Neutrophil (primary cell): ENCODE measurements around the gene DNM1.
A peak's percentile ranks its signal among the peaks of the same experiment; 100 is the strongest.

Source experiments
- H3K27ac ChIP-seq: fragments of 200-600 bp; sonication (generic); 2 replicates; pipeline ENCODE4 v1.5.1; 2016; ENCODE audit warnings: mild to moderate bottlenecking, moderate library complexity
- H3K27me3 ChIP-seq: fragments of 200-600 bp; sonication (generic); 2 replicates; pipeline ENCODE4 v1.6.0; 2016; ENCODE audit warnings: mild to moderate bottlenecking
- H3K36me3 ChIP-seq: fragments of 200-600 bp; sonication (generic); 2 replicates; pipeline ENCODE4 v1.5.1; 2017
- H3K4me1 ChIP-seq, 2 experiments: fragments of 200-600 bp in 1 of 2; sonication (generic) in 1 of 2; 1 replicate in 1 of 2; 2 replicates in 1 of 2; pipeline versions ENCODE4 v1.5.1 to v1.6.1; 2013 to 2016; ENCODE audit warnings: low read depth in 1 of 2, low read length in 1 of 2, mild to moderate bottlenecking in 1 of 2, moderate library complexity in 1 of 2; ENCODE audit not compliant: control insufficient read depth in 1 of 2, insufficient read depth in 1 of 2
- H3K4me3 ChIP-seq, 2 experiments: fragments of 200-600 bp in 1 of 2; sonication (generic) in 1 of 2; 1 replicate in 1 of 2; 2 replicates in 1 of 2; pipeline ENCODE4 v1.5.1; 2013 to 2016; ENCODE audit warnings: low read depth in 1 of 2, low read length in 1 of 2, mild to moderate bottlenecking in 1 of 2, moderate library complexity in 1 of 2
- H3K9me3 ChIP-seq: fragments of 200-600 bp; sonication (generic); 2 replicates; pipeline ENCODE4 v1.5.1; 2016
- TF ChIP-seq, protein P1 (sequence below): fragments of 200-600 bp; sonication (generic); IDR thresholded peaks from 2 replicates; pipeline ENCODE4 v1.5.1; 2016; ENCODE audit warnings: antibody characterized with exemption

The DNM1 gene

DNA sequence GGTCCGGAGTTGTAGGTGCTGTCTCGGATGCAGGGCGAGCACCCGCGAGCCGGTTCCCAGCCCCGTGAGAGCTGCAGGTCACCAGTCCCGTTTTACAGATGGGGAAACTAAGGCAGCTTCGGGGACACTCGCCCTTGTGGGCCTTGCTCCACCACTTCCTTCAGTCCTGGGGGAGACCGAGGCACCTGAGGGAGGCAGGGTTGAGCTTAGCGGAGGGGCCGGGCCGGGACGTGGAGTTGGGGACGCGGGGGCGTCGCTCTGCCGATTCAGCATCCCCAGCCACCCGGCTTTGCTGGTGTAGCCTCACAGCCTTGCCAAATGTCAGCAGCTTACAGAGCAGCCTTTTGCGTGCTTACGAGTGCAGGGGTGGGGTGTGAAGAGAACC, 42.6 kb upstream of the DNM1 start:
- peaks cover 32% of the 10 kb centered on the region for H3K36me3 ChIP-seq
- H3K27ac ChIP-seq: peak overlapping the region; percentile 96
- TF ChIP-seq, protein P1, sequence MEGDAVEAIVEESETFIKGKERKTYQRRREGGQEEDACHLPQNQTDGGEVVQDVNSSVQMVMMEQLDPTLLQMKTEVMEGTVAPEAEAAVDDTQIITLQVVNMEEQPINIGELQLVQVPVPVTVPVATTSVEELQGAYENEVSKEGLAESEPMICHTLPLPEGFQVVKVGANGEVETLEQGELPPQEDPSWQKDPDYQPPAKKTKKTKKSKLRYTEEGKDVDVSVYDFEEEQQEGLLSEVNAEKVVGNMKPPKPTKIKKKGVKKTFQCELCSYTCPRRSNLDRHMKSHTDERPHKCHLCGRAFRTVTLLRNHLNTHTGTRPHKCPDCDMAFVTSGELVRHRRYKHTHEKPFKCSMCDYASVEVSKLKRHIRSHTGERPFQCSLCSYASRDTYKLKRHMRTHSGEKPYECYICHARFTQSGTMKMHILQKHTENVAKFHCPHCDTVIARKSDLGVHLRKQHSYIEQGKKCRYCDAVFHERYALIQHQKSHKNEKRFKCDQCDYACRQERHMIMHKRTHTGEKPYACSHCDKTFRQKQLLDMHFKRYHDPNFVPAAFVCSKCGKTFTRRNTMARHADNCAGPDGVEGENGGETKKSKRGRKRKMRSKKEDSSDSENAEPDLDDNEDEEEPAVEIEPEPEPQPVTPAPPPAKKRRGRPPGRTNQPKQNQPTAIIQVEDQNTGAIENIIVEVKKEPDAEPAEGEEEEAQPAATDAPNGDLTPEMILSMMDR: no peak
- H3K4me3 ChIP-seq: peak overlapping the region; percentile 84 to 93
- peaks cover 25 to 34% of the 10 kb centered on the region in 2 experiments for H3K4me1 ChIP-seq
- no peaks in the 10 kb centered on the region for H3K27me3 ChIP-seq
- H3K9me3 ChIP-seq: no peaks in the 10 kb centered on the region

DNA sequence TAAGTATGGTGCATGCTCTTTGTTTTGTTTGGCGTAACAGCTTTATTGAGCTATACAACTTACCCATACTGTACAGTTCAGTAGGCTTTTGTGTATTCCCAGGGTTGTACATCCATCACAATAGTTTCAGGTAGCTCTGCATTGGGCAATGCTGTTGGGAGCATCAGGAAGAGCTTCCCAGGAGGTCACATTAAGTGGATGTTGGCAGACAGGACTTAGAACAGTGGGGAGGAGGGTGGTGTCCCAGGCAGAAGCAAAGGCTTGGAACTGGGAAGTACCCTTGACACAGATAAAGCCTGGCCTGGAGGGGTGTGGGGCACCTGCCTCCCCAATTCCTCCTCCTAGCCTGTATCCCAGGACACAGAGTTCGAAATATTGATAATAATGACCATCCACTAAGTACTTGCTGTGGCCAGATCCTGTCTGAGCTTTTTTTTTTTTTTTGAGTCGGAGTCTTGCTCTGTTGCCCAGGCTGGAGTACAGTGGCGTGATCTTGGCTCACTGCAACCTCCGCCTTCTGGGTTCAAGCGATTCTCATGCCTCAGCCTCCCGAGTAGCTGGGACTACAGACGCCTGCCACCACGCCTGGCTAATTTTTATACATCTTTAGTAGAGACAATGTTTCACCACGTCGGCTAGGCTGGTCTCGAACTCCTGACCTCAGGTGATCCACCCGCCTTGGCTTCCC, 41.8 kb upstream of the DNM1 start:
- H3K36me3 ChIP-seq: peaks cover 40% of the 10 kb centered on the region
- H3K27ac ChIP-seq: no peak overlapping the region
- peak overlapping the region in 1 of 2 experiments; percentile 93 for H3K4me3 ChIP-seq
- TF ChIP-seq, protein P1: no peak
- no peaks in the 10 kb centered on the region for H3K27me3 ChIP-seq
- no peaks in the 10 kb centered on the region for H3K9me3 ChIP-seq
- peaks cover 25 to 34% of the 10 kb centered on the region in 2 experiments for H3K4me1 ChIP-seq

DNA sequence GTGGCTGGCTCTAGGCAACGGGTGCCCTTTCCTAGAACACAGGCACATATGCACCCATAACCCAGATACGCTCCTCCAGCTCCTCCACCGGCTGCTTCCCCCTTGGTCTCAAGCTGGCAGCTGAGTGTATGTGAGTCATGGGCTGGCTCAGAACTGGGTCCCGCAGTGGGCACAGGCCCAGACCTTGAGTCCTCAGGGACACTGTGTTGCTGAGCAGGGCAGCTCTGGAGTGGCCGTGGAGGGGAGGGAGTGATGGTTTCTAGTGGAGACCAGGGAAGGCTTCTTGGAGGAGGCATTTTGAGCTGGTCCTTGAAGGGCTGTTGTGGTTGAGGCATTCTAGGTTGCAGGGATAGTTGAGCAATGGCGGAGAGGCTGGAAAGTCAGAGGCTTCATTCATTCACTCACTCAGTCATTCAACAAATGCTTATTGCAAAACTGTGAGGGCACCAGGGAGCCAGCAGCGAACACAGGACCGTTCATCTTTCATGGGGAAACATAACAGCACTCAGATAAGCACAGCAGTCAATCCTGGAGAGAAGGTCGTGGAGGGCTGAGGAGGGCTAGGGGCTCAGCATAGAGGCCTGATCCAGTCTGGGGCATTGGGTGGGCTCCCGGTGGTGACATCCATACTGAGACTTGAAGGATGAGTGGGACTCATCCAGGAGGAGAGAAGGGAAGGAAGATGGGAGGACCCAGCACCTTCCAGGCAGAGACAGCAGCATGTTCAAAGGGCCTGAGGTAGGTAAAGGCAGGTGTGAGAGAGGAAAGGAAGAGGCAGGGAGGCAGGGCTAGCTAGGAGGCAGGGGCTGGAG, 40.8 kb upstream of the DNM1 start:
- H3K27ac ChIP-seq: no peak overlapping the region
- no peaks in the 10 kb centered on the region for H3K9me3 ChIP-seq
- H3K36me3 ChIP-seq: peaks cover 51% of the 10 kb centered on the region
- H3K4me1 ChIP-seq: peaks cover 25 to 30% of the 10 kb centered on the region in 2 experiments
- TF ChIP-seq, protein P1: no peak
- H3K4me3 ChIP-seq: no peak overlapping the region
- H3K27me3 ChIP-seq: no peaks in the 10 kb centered on the region

GRCh38 chr9:128163027-128163515, 40.1 kb upstream of the DNM1 start:
- H3K27me3 ChIP-seq: no peaks in the 10 kb centered on the region
- H3K4me3 ChIP-seq: no peak overlapping the region
- no peak overlapping the region for H3K27ac ChIP-seq
- peaks cover 57% of the 10 kb centered on the region for H3K36me3 ChIP-seq
- H3K4me1 ChIP-seq: peaks cover 25 to 28% of the 10 kb centered on the region in 2 experiments
- TF ChIP-seq, protein P1: no peak
- no peaks in the 10 kb centered on the region for H3K9me3 ChIP-seq

- H3K4me1 ChIP-seq: peaks cover 21 to 24% of the 10 kb centered on the region in 2 experiments
- no peaks in the 10 kb centered on the region for H3K27me3 ChIP-seq
- H3K9me3 ChIP-seq: no peaks in the 10 kb centered on the region
- TF ChIP-seq, protein P1: no peak
- no peak overlapping the region for H3K4me3 ChIP-seq
- H3K36me3 ChIP-seq: peaks cover 62% of the 10 kb centered on the region
- H3K27ac ChIP-seq: no peak overlapping the region
Observed at GRCh38 chr9:128163523-128164306, 39.5 kb upstream of the DNM1 start.
